Islet precursor cell (in vitro differentiated cells): ENCODE results near the gene MSL3B.

Experiments
- DNase-seq: peaks from one replicate; pipeline ENCODE4 v3.0.0-alpha.2; 2018

The MSL3B gene

GRCh38 chr2:233832414-233832813, 35.8 kb downstream of the MSL3B start:
- DNase-seq: no peak

GRCh38 chr2:233831861-233832260, 36.3 kb downstream of the MSL3B start:
- peak; percentile 43 for DNase-seq

GRCh38 chr2:233831011-233831721, 37.0 kb downstream of the MSL3B start:
- DNase-seq: peak; percentile 52

GRCh38 chr2:233830111-233830802, 37.9 kb downstream of the MSL3B start:
- DNase-seq: no peak

GRCh38 chr2:233829193-233830110, 38.7 kb downstream of the MSL3B start:
- peak; percentile 50 for DNase-seq

- DNase-seq: peak; percentile 49
Observed at GRCh38 chr2:233828546-233829192, 39.5 kb downstream of the MSL3B start.

- peak; percentile 52 for DNase-seq
Observed at GRCh38 chr2:233824373-233824772, 43.8 kb downstream of the MSL3B start.

GRCh38 chr2:233823731-233824121, 44.5 kb downstream of the MSL3B start:
- DNase-seq: peak; percentile 27

GRCh38 chr2:233822781-233823730, 45.1 kb downstream of the MSL3B start:
- DNase-seq: peak; percentile 48

- DNase-seq: peak; percentile 44
Observed at GRCh38 chr2:233822101-233822771, 46.0 kb downstream of the MSL3B start.

- DNase-seq: no peak
Observed at GRCh38 chr2:233821709-233822100, 46.5 kb downstream of the MSL3B start.

- DNase-seq: peak; percentile 17
Observed at GRCh38 chr2:233821196-233821595, 47.0 kb downstream of the MSL3B start.

- peak; percentile 49 for DNase-seq
Observed at GRCh38 chr2:233820774-233821105, 47.4 kb downstream of the MSL3B start.

GRCh38 chr2:233819884-233820773, 48.1 kb downstream of the MSL3B start:
- DNase-seq: peak; percentile 49

GRCh38 chr2:233818639-233819621, 49.3 kb downstream of the MSL3B start:
- peak; percentile 49 for DNase-seq

- peak; percentile 42 for DNase-seq
Observed at GRCh38 chr2:233817995-233818638, 50.1 kb downstream of the MSL3B start.

- DNase-seq: peak; percentile 42
Observed at GRCh38 chr2:233817361-233817911, 50.8 kb downstream of the MSL3B start.

- peak; percentile 22 for DNase-seq
Observed at GRCh38 chr2:233816771-233817170, 51.4 kb downstream of the MSL3B start.
